Activated CD8-positive, alpha-beta memory T cell treated with anti-CD3 and anti-CD28 coated beads for 24 hours (primary cell): ENCODE results near the gene CLCNKA.
"Not testable (repeated sequence)": the region's sequence is repeated elsewhere in the genome, so short reads cannot be mapped to it uniquely, and the experiment has no call there.

Experiments used
- DNase-seq: peaks from one replicate; pipeline ENCODE4 v3.0.0-alpha.2; 2020

CLCNKA gene

GRCh38 chr1:15997637-15998280 lies 24.1 kb upstream of the CLCNKA start:
- DNase-seq: no peak

GRCh38 chr1:15998929-15999328 lies 22.9 kb upstream of the CLCNKA start:
- no peak for DNase-seq

- not testable (repeated sequence) for DNase-seq
Observed at GRCh38 chr1:16001274-16001673, 20.6 kb upstream of the CLCNKA start.

GRCh38 chr1:16005597-16005996 lies 16.2 kb upstream of the CLCNKA start:
- no peak for DNase-seq

GRCh38 chr1:16006010-16006409 lies 15.8 kb upstream of the CLCNKA start:
- DNase-seq: no peak

GRCh38 chr1:16006552-16007485 lies 15.0 kb upstream of the CLCNKA start:
- DNase-seq: no peak

GRCh38 chr1:16007671-16008341 lies 14.0 kb upstream of the CLCNKA start:
- DNase-seq: no peak

- DNase-seq: peak; percentile 92
Observed at GRCh38 chr1:16009030-16009460, 12.8 kb upstream of the CLCNKA start.

- DNase-seq: no peak
Observed at GRCh38 chr1:16009678-16010077, 12.2 kb upstream of the CLCNKA start.

- no peak for DNase-seq
Observed at GRCh38 chr1:16010837-16011236, 11.0 kb upstream of the CLCNKA start.

GRCh38 chr1:16011936-16012589 lies 9.8 kb upstream of the CLCNKA start:
- no peak for DNase-seq

GRCh38 chr1:16012590-16013219 lies 9.1 kb upstream of the CLCNKA start:
- DNase-seq: peak; percentile 75

- DNase-seq: peak; percentile 79
Observed at GRCh38 chr1:16013220-16013907, 8.5 kb upstream of the CLCNKA start.

- DNase-seq: no peak
Observed at GRCh38 chr1:16013908-16014258, 8.0 kb upstream of the CLCNKA start.

GRCh38 chr1:16014509-16015482 lies 7.0 kb upstream of the CLCNKA start:
- DNase-seq: no peak

GRCh38 chr1:16015491-16015890 lies 6.3 kb upstream of the CLCNKA start:
- no peak for DNase-seq

GRCh38 chr1:16015960-16016901 lies 5.6 kb upstream of the CLCNKA start:
- no peak for DNase-seq

- DNase-seq: no peak
Observed at GRCh38 chr1:16017076-16017460, 4.8 kb upstream of the CLCNKA start.

GRCh38 chr1:16017461-16018303 lies 4.2 kb upstream of the CLCNKA start, which contains the start of gene HSPB7:
Gene HSPB7 (minus strand): TSS chr1:16018043. CDS start chr1:16017963, 80 bp downstream.
- no peak for DNase-seq
